ENCODE results near the gene RNLS.

DNA sequence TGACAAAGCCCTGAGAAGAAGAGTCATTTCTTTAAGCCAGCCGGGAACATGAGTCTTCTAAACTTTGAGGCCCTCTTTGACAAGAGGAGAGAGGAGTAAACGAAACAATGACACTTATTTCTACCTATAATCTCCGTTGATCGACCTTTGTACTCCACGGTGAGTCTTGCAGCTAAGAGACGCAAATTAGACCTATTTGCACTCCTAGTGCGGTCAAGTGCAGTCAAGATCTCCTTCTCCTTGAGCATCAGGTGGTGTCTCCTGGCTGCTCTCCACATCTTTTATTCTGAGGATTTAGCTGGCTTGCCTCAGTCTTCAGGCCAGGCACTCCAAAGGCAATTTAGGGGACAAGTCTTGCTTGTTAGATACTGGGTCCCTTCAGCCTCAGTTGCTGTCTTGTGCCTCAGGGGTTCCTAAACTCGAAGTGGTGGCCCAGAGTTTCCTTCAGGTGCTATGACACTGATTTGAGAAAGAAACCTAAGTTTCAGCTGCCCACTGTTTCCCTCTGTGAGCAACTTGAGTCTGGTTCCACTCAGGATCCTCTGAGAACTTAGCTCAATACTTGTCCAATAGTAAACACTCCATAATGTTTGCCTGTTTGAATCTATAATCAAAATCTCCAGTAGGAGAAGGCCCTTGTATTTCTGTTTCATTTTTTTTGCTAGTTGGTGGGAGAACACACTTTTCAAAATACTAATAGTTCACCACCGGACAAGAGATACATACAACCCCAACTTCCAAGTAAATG lies 312.9 kb downstream of the RNLS start:
- TF ChIP-seq, protein P1, sequence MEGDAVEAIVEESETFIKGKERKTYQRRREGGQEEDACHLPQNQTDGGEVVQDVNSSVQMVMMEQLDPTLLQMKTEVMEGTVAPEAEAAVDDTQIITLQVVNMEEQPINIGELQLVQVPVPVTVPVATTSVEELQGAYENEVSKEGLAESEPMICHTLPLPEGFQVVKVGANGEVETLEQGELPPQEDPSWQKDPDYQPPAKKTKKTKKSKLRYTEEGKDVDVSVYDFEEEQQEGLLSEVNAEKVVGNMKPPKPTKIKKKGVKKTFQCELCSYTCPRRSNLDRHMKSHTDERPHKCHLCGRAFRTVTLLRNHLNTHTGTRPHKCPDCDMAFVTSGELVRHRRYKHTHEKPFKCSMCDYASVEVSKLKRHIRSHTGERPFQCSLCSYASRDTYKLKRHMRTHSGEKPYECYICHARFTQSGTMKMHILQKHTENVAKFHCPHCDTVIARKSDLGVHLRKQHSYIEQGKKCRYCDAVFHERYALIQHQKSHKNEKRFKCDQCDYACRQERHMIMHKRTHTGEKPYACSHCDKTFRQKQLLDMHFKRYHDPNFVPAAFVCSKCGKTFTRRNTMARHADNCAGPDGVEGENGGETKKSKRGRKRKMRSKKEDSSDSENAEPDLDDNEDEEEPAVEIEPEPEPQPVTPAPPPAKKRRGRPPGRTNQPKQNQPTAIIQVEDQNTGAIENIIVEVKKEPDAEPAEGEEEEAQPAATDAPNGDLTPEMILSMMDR (IDR thresholded peaks at IDR 0.05; ENCODE audit: low read length): no peak
- no peak for TF ChIP-seq EZH2 (IDR thresholded peaks at IDR 0.05; ENCODE audit: borderline replicate concordance, low read length)

Measured in OCI-LY1 (cell line).